Measurements from ENCODE around the gene WNT16. TPM values are rescaled to one million over a fixed set of nuclear protein-coding genes. Genes with fewer than 3 reads are reported as not detected.

Gene WNT16
- total RNA-seq, 1 donor from 2014 or later = not detected

- H3K4me3 Mint-ChIP-seq (ENCODE audit: low read depth) = no peak overlapping the region
- H3K27ac Mint-ChIP-seq = no peak overlapping the region
- H3K9me3 Mint-ChIP-seq (ENCODE audit: low read depth) = no peaks in the 10 kb centered on the region
- no peaks in the 10 kb centered on the region for H3K27me3 Mint-ChIP-seq
- H3K36me3 Mint-ChIP-seq (ENCODE audit: insufficient read depth) = peaks cover 16% of the 10 kb centered on the region
- H3K4me1 Mint-ChIP-seq (ENCODE audit: low read depth) = peaks cover 2% of the 10 kb centered on the region
- TF ChIP-seq CTCF (IDR thresholded peaks at IDR 0.05; ENCODE audit: unreplicated experiment) = peak; percentile 79
- DNase-seq (ENCODE audit: low spot score, unreplicated experiment) = no peak
Measured at GRCh38 chr7:121366852-121367431, 38.1 kb downstream of the WNT16 start.

GRCh38 chr7:121369462-121369861 is 40.7 kb downstream of the WNT16 start:
- H3K27me3 Mint-ChIP-seq = no peaks in the 10 kb centered on the region
- DNase-seq (ENCODE audit: low spot score, unreplicated experiment) = no peak
- no peak for TF ChIP-seq CTCF (IDR thresholded peaks at IDR 0.05; ENCODE audit: unreplicated experiment)
- H3K36me3 Mint-ChIP-seq (ENCODE audit: insufficient read depth) = peaks cover 12% of the 10 kb centered on the region
- H3K27ac Mint-ChIP-seq = no peak overlapping the region
- H3K4me1 Mint-ChIP-seq (ENCODE audit: low read depth) = peaks cover 1% of the 10 kb centered on the region
- H3K9me3 Mint-ChIP-seq (ENCODE audit: low read depth) = no peaks in the 10 kb centered on the region
- H3K4me3 Mint-ChIP-seq (ENCODE audit: low read depth) = no peak overlapping the region

- H3K9me3 Mint-ChIP-seq (ENCODE audit: low read depth) = no peaks in the 10 kb centered on the region
- H3K4me1 Mint-ChIP-seq (ENCODE audit: low read depth) = no peaks in the 10 kb centered on the region
- H3K36me3 Mint-ChIP-seq (ENCODE audit: insufficient read depth) = peaks cover 17% of the 10 kb centered on the region
- DNase-seq (ENCODE audit: low spot score, unreplicated experiment) = no peak
- H3K4me3 Mint-ChIP-seq (ENCODE audit: low read depth) = no peak overlapping the region
- TF ChIP-seq CTCF (IDR thresholded peaks at IDR 0.05; ENCODE audit: unreplicated experiment) = no peak
- no peaks in the 10 kb centered on the region for H3K27me3 Mint-ChIP-seq
- no peak overlapping the region for H3K27ac Mint-ChIP-seq
Measured at GRCh38 chr7:121371367-121371766, 42.6 kb downstream of the WNT16 start.

GRCh38 chr7:121371883-121372282 is 43.1 kb downstream of the WNT16 start:
- TF ChIP-seq CTCF (IDR thresholded peaks at IDR 0.05; ENCODE audit: unreplicated experiment) = no peak
- H3K36me3 Mint-ChIP-seq (ENCODE audit: insufficient read depth) = peaks cover 17% of the 10 kb centered on the region
- H3K4me3 Mint-ChIP-seq (ENCODE audit: low read depth) = no peak overlapping the region
- no peak overlapping the region for H3K27ac Mint-ChIP-seq
- no peaks in the 10 kb centered on the region for H3K4me1 Mint-ChIP-seq (ENCODE audit: low read depth)
- H3K9me3 Mint-ChIP-seq (ENCODE audit: low read depth) = no peaks in the 10 kb centered on the region
- DNase-seq (ENCODE audit: low spot score, unreplicated experiment) = no peak
- no peaks in the 10 kb centered on the region for H3K27me3 Mint-ChIP-seq

GRCh38 chr7:121372376-121373010 is 43.7 kb downstream of the WNT16 start:
- Mint-ChIP-seq H3K27ac (no peak overlapping the region), H3K36me3 (ENCODE audit: insufficient read depth) (peaks cover 17% of the 10 kb centered on the region), H3K4me1 (ENCODE audit: low read depth) (no peaks in the 10 kb centered on the region)

More at GRCh38 chr7:121372376-121373010, 43.7 kb downstream of the WNT16 start:
- H3K4me3 Mint-ChIP-seq (ENCODE audit: low read depth) = no peak overlapping the region
- no peak for DNase-seq (ENCODE audit: low spot score, unreplicated experiment)
- H3K9me3 Mint-ChIP-seq (ENCODE audit: low read depth) = no peaks in the 10 kb centered on the region
- no peaks in the 10 kb centered on the region for H3K27me3 Mint-ChIP-seq
- TF ChIP-seq CTCF (IDR thresholded peaks at IDR 0.05; ENCODE audit: unreplicated experiment) = no peak

All from progenitor cell of endocrine pancreas (in vitro differentiated cells).